ENCODE results near the gene MYL1.

DNA sequence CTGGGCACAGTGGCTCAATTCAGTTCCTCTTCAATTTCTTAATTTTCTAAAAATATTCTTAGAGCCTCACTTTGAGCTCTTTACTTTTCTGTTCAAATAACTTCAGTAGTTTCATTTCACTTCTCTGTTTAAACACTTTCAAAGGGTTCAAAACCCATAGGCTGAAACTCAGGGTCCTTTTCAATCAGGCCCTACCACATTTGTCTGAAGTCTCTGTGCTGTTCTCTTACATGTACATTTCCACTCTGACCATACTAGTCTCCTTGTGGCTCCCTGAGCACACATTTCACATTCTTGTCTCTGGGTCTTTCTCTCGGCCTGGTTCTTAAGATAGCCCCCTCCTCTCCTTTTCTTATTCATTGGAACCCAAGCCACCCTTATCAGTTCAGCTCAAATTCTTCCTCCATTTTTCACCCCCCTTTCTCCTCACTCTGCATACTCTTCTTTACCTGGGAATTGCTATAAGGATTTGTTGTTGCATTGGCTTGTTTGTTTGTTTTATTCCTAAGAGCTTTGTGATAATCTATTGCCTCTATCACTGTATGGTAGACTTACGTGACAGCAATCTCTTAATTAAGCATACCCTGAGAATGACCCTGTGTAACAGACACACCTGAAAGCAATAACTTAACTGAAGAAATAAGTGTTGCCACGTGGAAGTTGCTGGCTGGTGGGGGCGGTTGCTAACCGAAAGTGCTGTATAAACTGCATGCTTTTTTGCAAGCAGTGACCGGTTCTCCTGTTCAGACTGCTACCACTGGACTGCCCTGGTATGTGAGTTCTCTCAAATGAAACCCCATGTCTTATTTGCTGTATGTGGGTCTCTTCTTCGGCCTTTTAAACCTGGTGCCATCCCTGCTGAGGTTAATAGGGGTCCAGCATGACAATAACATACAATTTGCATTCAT, 62.0 kb downstream of the MYL1 start:
- TF ChIP-seq POLR2A (IDR thresholded peaks at IDR 0.05) (no peak), POLR2AphosphoS5 (IDR thresholded peaks at IDR 0.05) (no peak)
- TF ChIP-seq, protein P1, sequence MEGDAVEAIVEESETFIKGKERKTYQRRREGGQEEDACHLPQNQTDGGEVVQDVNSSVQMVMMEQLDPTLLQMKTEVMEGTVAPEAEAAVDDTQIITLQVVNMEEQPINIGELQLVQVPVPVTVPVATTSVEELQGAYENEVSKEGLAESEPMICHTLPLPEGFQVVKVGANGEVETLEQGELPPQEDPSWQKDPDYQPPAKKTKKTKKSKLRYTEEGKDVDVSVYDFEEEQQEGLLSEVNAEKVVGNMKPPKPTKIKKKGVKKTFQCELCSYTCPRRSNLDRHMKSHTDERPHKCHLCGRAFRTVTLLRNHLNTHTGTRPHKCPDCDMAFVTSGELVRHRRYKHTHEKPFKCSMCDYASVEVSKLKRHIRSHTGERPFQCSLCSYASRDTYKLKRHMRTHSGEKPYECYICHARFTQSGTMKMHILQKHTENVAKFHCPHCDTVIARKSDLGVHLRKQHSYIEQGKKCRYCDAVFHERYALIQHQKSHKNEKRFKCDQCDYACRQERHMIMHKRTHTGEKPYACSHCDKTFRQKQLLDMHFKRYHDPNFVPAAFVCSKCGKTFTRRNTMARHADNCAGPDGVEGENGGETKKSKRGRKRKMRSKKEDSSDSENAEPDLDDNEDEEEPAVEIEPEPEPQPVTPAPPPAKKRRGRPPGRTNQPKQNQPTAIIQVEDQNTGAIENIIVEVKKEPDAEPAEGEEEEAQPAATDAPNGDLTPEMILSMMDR (IDR thresholded peaks at IDR 0.05): no peak
